Glutamatergic neuron (in vitro differentiated cells): ENCODE data around the gene KCNAB2. TPM values are rescaled to one million over a fixed set of nuclear protein-coding genes. Genes with fewer than 3 reads are reported as not detected.

Experiments
- DNase-seq: peaks from one replicate; pipeline ENCODE4 v3.0.0; 2022
- H3K27ac Mint-ChIP-seq: one replicate; pipeline ENCODE4 v1.8.0; 2020; ENCODE audit warnings: mild to moderate bottlenecking, mixed read lengths, inconsistent platforms; ENCODE audit not compliant: unreplicated experiment
- H3K27me3 Mint-ChIP-seq: one replicate; pipeline ENCODE4 v1.8.0; 2020; ENCODE audit warnings: mild to moderate bottlenecking, moderate library complexity, mixed read lengths, inconsistent platforms; ENCODE audit not compliant: unreplicated experiment
- H3K36me3 Mint-ChIP-seq: one replicate; pipeline ENCODE4 v1.8.0; 2020; ENCODE audit warnings: mild to moderate bottlenecking, mixed read lengths, inconsistent platforms; ENCODE audit not compliant: unreplicated experiment
- H3K4me1 Mint-ChIP-seq: one replicate; pipeline ENCODE4 v1.8.0; 2020; ENCODE audit warnings: mild to moderate bottlenecking, low read depth, mixed read lengths, inconsistent platforms; ENCODE audit not compliant: unreplicated experiment
- H3K4me3 Mint-ChIP-seq: one replicate; pipeline ENCODE4 v1.8.0; 2020; ENCODE audit warnings: mild to moderate bottlenecking, mixed read lengths, inconsistent platforms; ENCODE audit not compliant: unreplicated experiment
- H3K9me3 Mint-ChIP-seq: one replicate; pipeline ENCODE4 v1.8.0; 2020; ENCODE audit warnings: mild to moderate bottlenecking, moderate library complexity, mixed read lengths, inconsistent platforms; ENCODE audit not compliant: unreplicated experiment
- CTCF ChIP-seq: fragments of 200-600 bp; sonication (generic); IDR thresholded peaks from one replicate; pipeline ENCODE4 v1.5.0; 2021; ENCODE audit not compliant: partially characterized antibody, unreplicated experiment
- total RNA-seq: library from RNA; stranded (reverse); fragmentation: NEBNext Ultra II Directional; extraction: Animal tissue kit (Norgen Biotek cat#: 25700); gene quantifications from one replicate; pipeline ENCODE4 v1.2.1, GENCODE V29; 2021; ENCODE audit not compliant: unreplicated experiment

The KCNAB2 gene
- total RNA-seq, 1 donor from 2014 or later: 20.4 TPM

- peaks cover 11% of the 10 kb centered on the region for H3K9me3 Mint-ChIP-seq
- no peak overlapping the region for H3K27ac Mint-ChIP-seq
- peaks cover 11% of the 10 kb centered on the region for H3K27me3 Mint-ChIP-seq
- H3K4me1 Mint-ChIP-seq: peaks cover 11% of the 10 kb centered on the region
- peak overlapping the region; percentile 78 for H3K4me3 Mint-ChIP-seq
- H3K36me3 Mint-ChIP-seq: no peaks in the 10 kb centered on the region
- peak; percentile 87 for DNase-seq
- no peak for TF ChIP-seq CTCF
These were observed 103.0 kb downstream of the KCNAB2 start for GRCh38 chr1:6148497-6149241.

DNA sequence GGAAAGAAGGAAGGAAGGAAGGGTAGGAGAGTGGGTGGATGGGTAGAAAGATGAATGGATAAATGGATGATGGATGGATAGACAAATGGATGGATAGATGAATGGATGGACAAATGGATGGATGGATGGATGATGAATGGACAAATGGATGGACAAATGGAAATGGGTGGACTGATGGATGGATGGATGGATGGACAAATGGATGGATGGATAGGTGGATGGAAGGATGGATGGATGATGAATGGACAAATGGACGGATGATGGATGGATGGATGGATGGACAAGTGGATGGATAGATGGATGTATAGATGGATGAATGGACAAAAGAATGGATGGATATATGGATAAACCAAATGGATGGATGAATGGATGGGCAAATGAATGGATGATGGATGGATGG is 103.9 kb downstream of the KCNAB2 start:
- peaks cover 6% of the 10 kb centered on the region for H3K4me1 Mint-ChIP-seq
- H3K27me3 Mint-ChIP-seq: peaks cover 9% of the 10 kb centered on the region
- H3K9me3 Mint-ChIP-seq: peaks cover 11% of the 10 kb centered on the region
- TF ChIP-seq CTCF: no peak
- DNase-seq: no peak
- no peaks in the 10 kb centered on the region for H3K36me3 Mint-ChIP-seq
- no peak overlapping the region for H3K4me3 Mint-ChIP-seq
- H3K27ac Mint-ChIP-seq: no peak overlapping the region

GRCh38 chr1:6150006-6150938 is 104.6 kb downstream of the KCNAB2 start:
- peaks cover 7% of the 10 kb centered on the region for H3K27me3 Mint-ChIP-seq
- peaks cover 2% of the 10 kb centered on the region for H3K4me1 Mint-ChIP-seq
- H3K36me3 Mint-ChIP-seq: no peaks in the 10 kb centered on the region
- DNase-seq: no peak
- TF ChIP-seq CTCF: no peak
- H3K9me3 Mint-ChIP-seq: peaks cover 5% of the 10 kb centered on the region
- no peak overlapping the region for H3K4me3 Mint-ChIP-seq
- H3K27ac Mint-ChIP-seq: no peak overlapping the region

Other genes starting within 250 kb of the KCNAB2 start
- gene NPHP4, start 53.5 kb upstream of the KCNAB2 start, total RNA-seq: 28.4 TPM
- gene CHD5, start 134.4 kb downstream of the KCNAB2 start, total RNA-seq: 0.96 TPM
- 275 TPM for gene RPL22, start 153.7 kb downstream of the KCNAB2 start, total RNA-seq
- 5.6 TPM for gene RNF207, start 160.2 kb downstream of the KCNAB2 start, total RNA-seq
- gene ICMT, start 190.1 kb downstream of the KCNAB2 start, total RNA-seq: 55.5 TPM
- gene HES3, start 198.3 kb downstream of the KCNAB2 start, total RNA-seq: 0.66 TPM
- 174 TPM for gene GPR153, start 215.2 kb downstream of the KCNAB2 start, total RNA-seq